Measurements from ENCODE around the gene XAGE3. TPM values are rescaled to one million over a fixed set of nuclear protein-coding genes. Genes with fewer than 3 reads are reported as not detected.
"Not testable (repeated sequence)": the region's sequence is repeated elsewhere in the genome, so short reads cannot be mapped to it uniquely, and the experiment has no call there.

Gene XAGE3
- total RNA-seq, 1 donor from 2014 or later: not detected

DNA sequence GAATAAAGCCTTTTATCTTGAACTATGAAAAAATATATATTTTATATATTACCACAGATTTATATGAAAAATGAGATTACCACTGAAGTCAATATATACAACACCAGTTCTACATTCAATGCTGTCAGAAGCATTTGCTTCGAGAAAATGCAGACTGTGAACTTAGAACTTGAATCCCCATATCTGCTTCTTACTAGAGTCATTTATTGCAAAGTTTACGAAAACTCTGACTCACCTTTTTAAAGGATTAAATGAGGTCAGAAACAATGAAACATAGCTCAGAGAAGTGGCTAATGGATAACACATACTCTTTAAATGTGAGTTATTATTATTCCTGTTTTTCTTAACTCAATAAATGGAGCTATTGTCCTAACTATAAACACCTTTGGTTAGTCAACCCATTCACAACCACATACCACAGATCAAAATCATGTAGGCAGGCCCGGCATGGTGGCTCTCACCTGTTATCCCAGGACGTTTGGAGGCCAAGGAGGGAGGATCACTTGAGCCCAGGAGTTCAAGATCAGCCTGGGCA is 10.8 kb downstream of the XAGE3 start:
- ATAC-seq; intact Hi-C loops (cut with DNase I); DNase-seq (ENCODE audit: low spot score): not testable (repeated sequence)

- intact Hi-C loops (cut with DNase I): no loop called here
- no peak for DNase-seq (ENCODE audit: low spot score)
- no peak for ATAC-seq
Measured at GRCh38 chrX:52852110-52852860, 15.6 kb downstream of the XAGE3 start.

GRCh38 chrX:52843619-52844018 is 24.3 kb downstream of the XAGE3 start:
- DNase-seq (ENCODE audit: low spot score); intact Hi-C loops (cut with DNase I); ATAC-seq: not testable (repeated sequence)

DNA sequence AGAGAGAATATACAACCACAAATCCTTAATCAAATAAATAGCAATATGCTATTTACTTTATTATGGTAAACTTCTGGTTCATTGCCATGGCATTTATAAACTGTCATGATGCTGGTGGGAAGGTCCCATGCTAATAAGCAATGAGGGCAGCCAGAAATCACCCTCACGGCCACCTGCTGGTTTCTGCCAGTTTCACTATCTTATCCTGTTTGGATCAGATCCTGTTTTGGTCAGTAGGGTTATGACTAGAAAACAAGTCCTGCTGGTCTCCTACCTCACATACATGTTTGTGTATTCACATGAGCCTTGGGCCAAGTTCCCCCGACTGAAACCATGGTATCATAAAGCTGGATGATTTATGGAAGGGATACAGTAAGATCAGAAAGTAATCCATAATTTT is 28.7 kb downstream of the XAGE3 start:
- intact Hi-C loops (cut with DNase I): no loop called here
- DNase-seq (ENCODE audit: low spot score) (no peak), ATAC-seq (no peak)

- no peak for DNase-seq (ENCODE audit: low spot score)
- no peak for ATAC-seq
- intact Hi-C loops (cut with DNase I): no loop called here
Measured at GRCh38 chrX:52830551-52830950, 37.3 kb downstream of the XAGE3 start.

GRCh38 chrX:52824608-52825007 is 43.3 kb downstream of the XAGE3 start:
- DNase-seq (ENCODE audit: low spot score): no peak
- intact Hi-C loops (cut with DNase I): no loop called here
- ATAC-seq: no peak

GRCh38 chrX:52821079-52821760 is 46.7 kb downstream of the XAGE3 start:
- no peak for DNase-seq (ENCODE audit: low spot score)
- ATAC-seq: no peak
- intact Hi-C loops (cut with DNase I): no loop called here

DNA sequence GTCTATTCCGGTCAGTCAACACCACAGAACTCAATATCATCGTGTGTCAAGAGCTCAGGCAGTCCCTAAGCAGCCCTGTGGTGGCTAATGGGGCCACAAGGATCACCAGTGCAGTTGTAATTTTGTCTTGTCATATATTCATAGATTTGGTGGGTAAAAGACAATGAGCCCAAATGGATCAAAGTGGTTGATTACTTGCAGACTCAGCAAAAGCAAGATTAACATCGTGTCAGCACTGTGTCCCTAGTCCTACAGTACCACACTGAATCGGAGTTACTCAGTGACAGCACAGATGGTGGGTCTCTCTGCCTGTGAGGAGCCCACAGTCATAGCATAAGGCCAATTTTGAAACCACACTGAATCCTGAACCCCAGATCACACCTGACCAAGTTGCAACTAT is 48.1 kb downstream of the XAGE3 start:
- ATAC-seq: no peak
- intact Hi-C loops (cut with DNase I): no loop called here

More for the DNA sequence above, 48.1 kb downstream of the XAGE3 start:
- no peak for DNase-seq (ENCODE audit: low spot score)

Other genes with a start within 250 kb of the XAGE3 start
- not detected for gene SSX7, start 213.2 kb downstream of the XAGE3 start, total RNA-seq
- gene SSX2, start 160.9 kb downstream of the XAGE3 start, total RNA-seq: not detected
- not detected for gene SSX2B, start 116.8 kb downstream of the XAGE3 start, total RNA-seq
- gene SPANXN5, start 70.7 kb downstream of the XAGE3 start, total RNA-seq: not detected
- not detected for gene XAGE5, start 56.8 kb downstream of the XAGE3 start, total RNA-seq
- gene FAM156B, start 29.2 kb upstream of the XAGE3 start, total RNA-seq: 21.3 TPM
- 30.1 TPM for gene FAM156A, start 90.4 kb upstream of the XAGE3 start, total RNA-seq
- 13.2 TPM for gene GPR173, start 180.7 kb upstream of the XAGE3 start, total RNA-seq
- gene TSPYL2, start 214.3 kb upstream of the XAGE3 start, total RNA-seq: 89.6 TPM
- 30.2 TPM for gene KANTR, start 226.1 kb upstream of the XAGE3 start, total RNA-seq